Measurements from ENCODE around the gene MGA. TPM values are rescaled to one million over a fixed set of nuclear protein-coding genes. Genes with fewer than 3 reads are reported as not detected.
A peak's percentile ranks its signal among the peaks of the same experiment; 100 is the strongest.

Gene MGA
- total RNA-seq, 1 donor from 2014 or later = 38.3 TPM

- DNase-seq (ENCODE audit: low spot score) = no peak
- Mint-ChIP-seq H3K27me3 (ENCODE audit: low read depth) (no peaks in the 10 kb centered on the region), H3K4me3 (ENCODE audit: unreplicated experiment) (peak overlapping the region; percentile 86), H3K27ac (ENCODE audit: unreplicated experiment) (peak overlapping the region; percentile 97), H3K4me1 (ENCODE audit: low read depth) (peaks cover 43% of the 10 kb centered on the region), H3K36me3 (ENCODE audit: low read depth) (no peaks in the 10 kb centered on the region), H3K9me3 (ENCODE audit: low read depth) (no peaks in the 10 kb centered on the region)
- TF ChIP-seq CTCF (IDR thresholded peaks at IDR 0.05) = no peak
These were observed 893 bp downstream of the MGA start for GRCh38 chr15:41661078-41661517.

GRCh38 chr15:41661518-41662225 lies 1.5 kb downstream of the MGA start:
- Mint-ChIP-seq H3K36me3 (ENCODE audit: low read depth) (no peaks in the 10 kb centered on the region), H3K27ac (ENCODE audit: unreplicated experiment) (peak overlapping the region; percentile 97), H3K4me1 (ENCODE audit: low read depth) (peaks cover 47% of the 10 kb centered on the region), H3K4me3 (ENCODE audit: unreplicated experiment) (peak overlapping the region; percentile 86), H3K9me3 (ENCODE audit: low read depth) (no peaks in the 10 kb centered on the region), H3K27me3 (ENCODE audit: low read depth) (no peaks in the 10 kb centered on the region)
- TF ChIP-seq CTCF (IDR thresholded peaks at IDR 0.05) = no peak
- DNase-seq (ENCODE audit: low spot score) = peak; percentile 92

- peaks cover 5% of the 10 kb centered on the region for H3K36me3 Mint-ChIP-seq (ENCODE audit: low read depth)
- DNase-seq (ENCODE audit: low spot score) = no peak
- H3K4me3 Mint-ChIP-seq (ENCODE audit: unreplicated experiment) = no peak overlapping the region
- H3K4me1 Mint-ChIP-seq (ENCODE audit: low read depth) = peaks cover 35% of the 10 kb centered on the region
- no peaks in the 10 kb centered on the region for H3K9me3 Mint-ChIP-seq (ENCODE audit: low read depth)
- TF ChIP-seq CTCF (IDR thresholded peaks at IDR 0.05) = no peak
- H3K27ac Mint-ChIP-seq (ENCODE audit: unreplicated experiment) = peak overlapping the region; percentile 77
- no peaks in the 10 kb centered on the region for H3K27me3 Mint-ChIP-seq (ENCODE audit: low read depth)
These were observed 6.2 kb downstream of the MGA start for GRCh38 chr15:41666353-41666920.

- H3K9me3 Mint-ChIP-seq (ENCODE audit: low read depth) = no peaks in the 10 kb centered on the region
- peaks cover 5% of the 10 kb centered on the region for H3K36me3 Mint-ChIP-seq (ENCODE audit: low read depth)
- no peak for DNase-seq (ENCODE audit: low spot score)
- H3K4me1 Mint-ChIP-seq (ENCODE audit: low read depth) = peaks cover 26% of the 10 kb centered on the region
- no peak for TF ChIP-seq CTCF (IDR thresholded peaks at IDR 0.05)
- no peaks in the 10 kb centered on the region for H3K27me3 Mint-ChIP-seq (ENCODE audit: low read depth)
- H3K4me3 Mint-ChIP-seq (ENCODE audit: unreplicated experiment) = no peak overlapping the region
- H3K27ac Mint-ChIP-seq (ENCODE audit: unreplicated experiment) = no peak overlapping the region
These were observed 9.5 kb downstream of the MGA start for GRCh38 chr15:41669701-41670100.

GRCh38 chr15:41671656-41672648 lies 11.7 kb downstream of the MGA start:
- no peak overlapping the region for H3K27ac Mint-ChIP-seq (ENCODE audit: unreplicated experiment)
- no peaks in the 10 kb centered on the region for H3K9me3 Mint-ChIP-seq (ENCODE audit: low read depth)
- no peak for DNase-seq (ENCODE audit: low spot score)
- no peak for TF ChIP-seq CTCF (IDR thresholded peaks at IDR 0.05)
- H3K4me3 Mint-ChIP-seq (ENCODE audit: unreplicated experiment) = no peak overlapping the region
- peaks cover 6% of the 10 kb centered on the region for H3K36me3 Mint-ChIP-seq (ENCODE audit: low read depth)
- no peaks in the 10 kb centered on the region for H3K27me3 Mint-ChIP-seq (ENCODE audit: low read depth)
- peaks cover 18% of the 10 kb centered on the region for H3K4me1 Mint-ChIP-seq (ENCODE audit: low read depth)

Data from chondrocyte (in vitro differentiated cells).